ENCODE results near the gene SLC35D2. TPM values are rescaled to one million over a fixed set of nuclear protein-coding genes. Genes with fewer than 3 reads are reported as not detected.

SLC35D2 gene
- total and polyA plus RNA-seq, 4 experiments from 2014 or later = 25.3 to 30.5 (median 30.0) TPM

- CTCF ChIA-PET (ENCODE audit: partially characterized antibody) = interaction anchor here (1.0 kb wide), 1 partner anchor 146 kb away, joined by 3 read pairs; no protein-coding TSS in a partner anchor
- Mint-ChIP-seq H3K36me3 (peaks cover 0 to 5% of the 10 kb centered on the region in 2 donors), H3K4me3 (peak overlapping the region in 2 of 8 donors; percentile 60 to 86), H3K4me1 (peaks cover 16 to 45% (median 25%) of the 10 kb centered on the region in 4 donors), H3K9me3 (peaks cover 0 to 4% (median 0%) of the 10 kb centered on the region in 8 donors), H3K27me3 (no peaks in the 10 kb centered on the region), H3K27ac (peak overlapping the region; percentile 42 to 94 (median 79))
- Histone ChIP-seq H3K9me3 (ENCODE audit: control insufficient read depth in 1 of 2, low read length in 2 of 2) (no peaks in the 10 kb centered on the region), H3K27me3 (ENCODE audit: insufficient read depth, low read length) (no peaks in the 10 kb centered on the region), H3K4me1 (ENCODE audit: insufficient read depth, low read length) (peaks cover 32% of the 10 kb centered on the region), H3K27ac (ENCODE audit: low read depth, low read length) (peak overlapping the region; percentile 76), H3K4me3 (ENCODE audit: low read length in 2 of 2) (no peak overlapping the region), H3K36me3 (ENCODE audit: insufficient read depth, low read length) (no peaks in the 10 kb centered on the region)
- intact Hi-C loops (cut with micrococcal nuclease) = no loop called here
- DNase-seq = peak in 1 of 5 donors; percentile 60
- POLR2A ChIA-PET (ENCODE audit: partially characterized antibody) = no interaction called here
These were observed 37.1 kb upstream of the SLC35D2 start for GRCh38 chr9:96420468-96421219.

GRCh38 chr9:96419691-96419969 lies 36.1 kb upstream of the SLC35D2 start:
- no peaks in the 10 kb centered on the region for H3K9me3 ChIP-seq (ENCODE audit: control insufficient read depth in 1 of 2, low read length in 2 of 2)
- peak overlapping the region in 1 of 2 donors; percentile 89 for H3K4me3 ChIP-seq (ENCODE audit: low read length in 2 of 2)
- peaks cover 35% of the 10 kb centered on the region for H3K4me1 ChIP-seq (ENCODE audit: insufficient read depth, low read length)
- no peaks in the 10 kb centered on the region for H3K27me3 ChIP-seq (ENCODE audit: insufficient read depth, low read length)
- Mint-ChIP-seq H3K9me3 (peaks cover 0 to 4% (median 0%) of the 10 kb centered on the region in 8 donors), H3K27me3 (no peaks in the 10 kb centered on the region), H3K4me3 (peak overlapping the region; percentile 64 to 92 (median 84)), H3K4me1 (peaks cover 15 to 39% (median 22%) of the 10 kb centered on the region in 4 donors), H3K27ac (peak overlapping the region; percentile 81 to 94 (median 85)), H3K36me3 (peaks cover 0 to 5% of the 10 kb centered on the region in 2 donors)
- no peaks in the 10 kb centered on the region for H3K36me3 ChIP-seq (ENCODE audit: insufficient read depth, low read length)
- DNase-seq = no peak
- intact Hi-C loops (cut with micrococcal nuclease) = loop anchor here (2.0 to 10.0 kb wide), 7 partner anchors 37 to 1692 kb away; partner anchors contain the start of genes AOPEP, CDC14B, NCBP1 and SLC35D2
- peak overlapping the region; percentile 76 for H3K27ac ChIP-seq (ENCODE audit: low read depth, low read length)
- CTCF ChIA-PET (ENCODE audit: partially characterized antibody) = interaction anchor here (2.2 kb wide), 1 partner anchor 30 kb away, joined by 7 read pairs; the partner anchor contains the start of gene HABP4
- POLR2A ChIA-PET (ENCODE audit: partially characterized antibody) = interaction anchor here (0.8 to 8.0 kb wide), 8 partner anchors 15 to 147 kb away, joined by 3 to 123 read pairs (median 12); partner anchors contain the start of genes HABP4 and SLC35D2

GRCh38 chr9:96418920-96419690 lies 35.6 kb upstream of the SLC35D2 start:
- H3K4me3 ChIP-seq (ENCODE audit: low read length in 2 of 2) = peak overlapping the region; percentile 11 to 89
- H3K27ac ChIP-seq (ENCODE audit: low read depth, low read length) = peak overlapping the region; percentile 76
- peak; percentile 52 to 60 (median 56) for DNase-seq
- H3K4me3 Mint-ChIP-seq = peak overlapping the region; percentile 88 to 93 (median 90)
- intact Hi-C loops (cut with micrococcal nuclease) = loop anchor here (1.0 to 10.0 kb wide), 10 partner anchors 31 to 1692 kb away; partner anchors contain the start of genes AOPEP, CDC14B, HABP4 and NCBP1
- peaks cover 16 to 45% (median 23%) of the 10 kb centered on the region in 4 donors for H3K4me1 Mint-ChIP-seq
- H3K36me3 Mint-ChIP-seq = peaks cover 0 to 5% of the 10 kb centered on the region in 2 donors
- POLR2A ChIA-PET (ENCODE audit: partially characterized antibody) = interaction anchor here (0.8 to 8.0 kb wide), 8 partner anchors 16 to 147 kb away, joined by 3 to 123 read pairs (median 12); partner anchors contain the start of genes HABP4 and SLC35D2
- H3K36me3 ChIP-seq (ENCODE audit: insufficient read depth, low read length) = no peaks in the 10 kb centered on the region
- CTCF ChIA-PET (ENCODE audit: partially characterized antibody) = interaction anchor here (2.2 kb wide), 1 partner anchor 30 kb away, joined by 7 read pairs; the partner anchor contains the start of gene HABP4
- H3K27ac Mint-ChIP-seq = peak overlapping the region; percentile 83 to 94 (median 92)
- H3K4me1 ChIP-seq (ENCODE audit: insufficient read depth, low read length) = peaks cover 40% of the 10 kb centered on the region
- no peaks in the 10 kb centered on the region for H3K27me3 ChIP-seq (ENCODE audit: insufficient read depth, low read length)
- no peaks in the 10 kb centered on the region for H3K27me3 Mint-ChIP-seq
- peaks cover 0 to 4% (median 0%) of the 10 kb centered on the region in 8 donors for H3K9me3 Mint-ChIP-seq
- H3K9me3 ChIP-seq (ENCODE audit: control insufficient read depth in 1 of 2, low read length in 2 of 2) = no peaks in the 10 kb centered on the region

GRCh38 chr9:96418083-96418919 lies 34.8 kb upstream of the SLC35D2 start, which contains the start of gene ZNF367:
Gene ZNF367, minus strand, starts transcription at chr9:96418370. Its CDS starts 338 bp downstream, at chr9:96418032.
- intact Hi-C loops (cut with micrococcal nuclease) = loop anchor here (1.0 to 10.0 kb wide), 10 partner anchors 32 to 1691 kb away; partner anchors contain the start of genes AOPEP, CDC14B, HABP4 and NCBP1
- Histone ChIP-seq H3K4me1 (ENCODE audit: insufficient read depth, low read length) (peaks cover 48% of the 10 kb centered on the region), H3K27me3 (ENCODE audit: insufficient read depth, low read length) (no peaks in the 10 kb centered on the region), H3K4me3 (ENCODE audit: low read length in 2 of 2) (peak within 1 kb of the TSS; percentile 86 to 89), H3K36me3 (ENCODE audit: insufficient read depth, low read length) (no peaks in the 10 kb centered on the region), H3K27ac (ENCODE audit: low read depth, low read length) (peak within 1 kb of the TSS; percentile 81), H3K9me3 (ENCODE audit: control insufficient read depth in 1 of 2, low read length in 2 of 2) (no peaks in the 10 kb centered on the region)
- peak; percentile 90 to 92 (median 92) for DNase-seq
- Mint-ChIP-seq H3K4me1 (peaks cover 24 to 49% (median 31%) of the 10 kb centered on the region in 4 donors), H3K27ac (peak within 1 kb of the TSS; percentile 92 to 99 (median 97)), H3K27me3 (no peaks in the 10 kb centered on the region), H3K4me3 (peak within 1 kb of the TSS; percentile 90 to 98 (median 92)), H3K36me3 (peaks cover 0 to 5% of the 10 kb centered on the region in 2 donors), H3K9me3 (peaks cover 0 to 4% (median 0%) of the 10 kb centered on the region in 8 donors)
- ChIA-PET CTCF (ENCODE audit: partially characterized antibody) (interaction anchor here (2.2 kb wide), 1 partner anchor 31 kb away, joined by 7 read pairs; the partner anchor contains the start of gene HABP4), POLR2A (ENCODE audit: partially characterized antibody) (interaction anchor here (1.1 to 8.0 kb wide), 7 partner anchors 19 to 148 kb away, joined by 3 to 123 read pairs (median 14); partner anchors contain the start of genes HABP4 and SLC35D2)

- peaks cover 0 to 5% of the 10 kb centered on the region in 2 donors for H3K36me3 Mint-ChIP-seq
- no peaks in the 10 kb centered on the region for H3K9me3 ChIP-seq (ENCODE audit: control insufficient read depth in 1 of 2, low read length in 2 of 2)
- peaks cover 0 to 4% (median 0%) of the 10 kb centered on the region in 8 donors for H3K9me3 Mint-ChIP-seq
- H3K36me3 ChIP-seq (ENCODE audit: insufficient read depth, low read length) = no peaks in the 10 kb centered on the region
- H3K4me3 ChIP-seq (ENCODE audit: low read length in 2 of 2) = peak overlapping the region; percentile 23 to 89
- no peaks in the 10 kb centered on the region for H3K27me3 Mint-ChIP-seq
- H3K4me1 Mint-ChIP-seq = peaks cover 28 to 55% (median 36%) of the 10 kb centered on the region in 4 donors
- POLR2A ChIA-PET (ENCODE audit: partially characterized antibody) = interaction anchor here (2.4 to 8.0 kb wide), 4 partner anchors 18 to 149 kb away, joined by 11 to 123 read pairs (median 15); partner anchors contain the start of genes HABP4 and SLC35D2
- H3K4me3 Mint-ChIP-seq = peak overlapping the region; percentile 73 to 92 (median 84)
- intact Hi-C loops (cut with micrococcal nuclease) = loop anchor here (1.0 to 10.0 kb wide), 12 partner anchors 19 to 1690 kb away; partner anchors contain the start of genes AOPEP, CDC14B, HABP4 and NCBP1
- DNase-seq = no peak
- CTCF ChIA-PET (ENCODE audit: partially characterized antibody) = interaction anchor here (2.2 kb wide), 1 partner anchor 32 kb away, joined by 7 read pairs; the partner anchor contains the start of gene HABP4
- H3K27ac ChIP-seq (ENCODE audit: low read depth, low read length) = peak overlapping the region; percentile 76
- no peaks in the 10 kb centered on the region for H3K27me3 ChIP-seq (ENCODE audit: insufficient read depth, low read length)
- H3K4me1 ChIP-seq (ENCODE audit: insufficient read depth, low read length) = peaks cover 54% of the 10 kb centered on the region
- H3K27ac Mint-ChIP-seq = peak overlapping the region; percentile 72 to 99 (median 91)
These were observed 34.2 kb upstream of the SLC35D2 start for GRCh38 chr9:96417661-96418082.
